ENCODE results near the gene OSBP2. TPM values are rescaled to one million over a fixed set of nuclear protein-coding genes. Genes with fewer than 3 reads are reported as not detected.

Gene OSBP2
- total and polyA plus RNA-seq, 4 donors = 1.1 to 12.3 (median 2.6) TPM

- Histone ChIP-seq H3K36me3 (ENCODE audit: control insufficient read depth in 4 of 4, insufficient read depth in 4 of 4, low read length in 4 of 4) (no peaks in the 10 kb centered on the region), H3K27me3 (ENCODE audit: control insufficient read depth in 3 of 3, insufficient read depth in 3 of 3, low read length in 2 of 3) (no peaks in the 10 kb centered on the region), H3K4me1 (ENCODE audit: control insufficient read depth in 5 of 5, insufficient read depth in 5 of 5, low read length in 5 of 5) (no peaks in the 10 kb centered on the region), H3K27ac (ENCODE audit: low read depth in 1 of 2, low read length in 1 of 2) (no peak overlapping the region), H3K9me3 (ENCODE audit: control insufficient read depth in 4 of 4, insufficient read depth in 3 of 4, low read length in 3 of 4) (peaks cover 0 to 1% (median 0%) of the 10 kb centered on the region in 4 donors), H3K4me3 (no peak overlapping the region), H3K9ac (ENCODE audit: insufficient read depth in 1 of 2, low read length in 2 of 2) (no peak overlapping the region)
- peak; percentile 63 to 80 (median 69) for DNase-seq
- peak; percentile 53 for ATAC-seq (ENCODE audit: insufficient read depth, low FRiP score)
- 53 to 59% methylated on average over 8 of the region's 8 CpGs for WGBS, 2 donors
- TF ChIP-seq CTCF (IDR thresholded peaks at IDR 0.05; ENCODE audit: control extremely low read depth, extremely low read depth) = peak; percentile 40
Observed at GRCh38 chr22:30754971-30755758, 60.5 kb downstream of the OSBP2 start.

GRCh38 chr22:30755759-30756124, 61.1 kb downstream of the OSBP2 start:
- WGBS, 2 donors = 95 to 96% methylated on average over 7 of the region's 7 CpGs
- ATAC-seq (ENCODE audit: insufficient read depth, low FRiP score) (no peak), DNase-seq (no peak)

GRCh38 chr22:30763815-30764673, 69.4 kb downstream of the OSBP2 start:
- no peaks in the 10 kb centered on the region for H3K4me1 ChIP-seq (ENCODE audit: control insufficient read depth in 5 of 5, insufficient read depth in 5 of 5, low read length in 5 of 5)
- DNase-seq (peak; percentile 61 to 87 (median 78)), ATAC-seq (ENCODE audit: insufficient read depth, low FRiP score) (no peak)
- no peaks in the 10 kb centered on the region for H3K36me3 ChIP-seq (ENCODE audit: control insufficient read depth in 4 of 4, insufficient read depth in 4 of 4, low read length in 4 of 4)
- WGBS, 2 donors = 46 to 58% methylated on average over 12 of the region's 12 CpGs
- no peak overlapping the region for H3K27ac ChIP-seq (ENCODE audit: low read depth in 1 of 2, low read length in 1 of 2)
- peak; percentile 60 for TF ChIP-seq CTCF (IDR thresholded peaks at IDR 0.05; ENCODE audit: control extremely low read depth, extremely low read depth)
- no peaks in the 10 kb centered on the region for H3K27me3 ChIP-seq (ENCODE audit: control insufficient read depth in 3 of 3, insufficient read depth in 3 of 3, low read length in 2 of 3)
- no peak overlapping the region for H3K9ac ChIP-seq (ENCODE audit: insufficient read depth in 1 of 2, low read length in 2 of 2)
- H3K4me3 ChIP-seq = peak overlapping the region; percentile 3
- no peaks in the 10 kb centered on the region for H3K9me3 ChIP-seq (ENCODE audit: control insufficient read depth in 4 of 4, insufficient read depth in 3 of 4, low read length in 3 of 4)

More at GRCh38 chr22:30755759-30756124, 61.1 kb downstream of the OSBP2 start:
- no peaks in the 10 kb centered on the region for H3K27me3 ChIP-seq (ENCODE audit: control insufficient read depth in 3 of 3, insufficient read depth in 3 of 3, low read length in 2 of 3)
- no peak overlapping the region for H3K4me3 ChIP-seq
- H3K9ac ChIP-seq (ENCODE audit: insufficient read depth in 1 of 2, low read length in 2 of 2) = no peak overlapping the region
- no peak for TF ChIP-seq CTCF (IDR thresholded peaks at IDR 0.05; ENCODE audit: control extremely low read depth, extremely low read depth)
- H3K36me3 ChIP-seq (ENCODE audit: control insufficient read depth in 4 of 4, insufficient read depth in 4 of 4, low read length in 4 of 4) = no peaks in the 10 kb centered on the region
- H3K27ac ChIP-seq (ENCODE audit: low read depth in 1 of 2, low read length in 1 of 2) = no peak overlapping the region
- H3K9me3 ChIP-seq (ENCODE audit: control insufficient read depth in 4 of 4, insufficient read depth in 3 of 4, low read length in 3 of 4) = peaks cover 0 to 1% (median 0%) of the 10 kb centered on the region in 4 donors
- no peaks in the 10 kb centered on the region for H3K4me1 ChIP-seq (ENCODE audit: control insufficient read depth in 5 of 5, insufficient read depth in 5 of 5, low read length in 5 of 5)

Measured in lung (tissue), 12 donors.